Thymus (tissue), 11 donors: ENCODE data around the gene CSRP2. TPM values are rescaled to one million over a fixed set of nuclear protein-coding genes. Genes with fewer than 3 reads are reported as not detected.

ENCODE experiments used
- DNase-seq, 9 donors: peaks; one replicate each; pipeline ENCODE4 v3.0.0-alpha.2; 2013; ENCODE audit warnings: low spot score in 9 of 9, low read depth in 6 of 9, missing footprints in 1 of 9
- H3K27ac ChIP-seq, 2 donors: one replicate each; pipeline ENCODE4 v1.5.1; 2013; ENCODE audit warnings: control low read depth in 1 of 2, low read depth in 1 of 2, low read length in 1 of 2, mild to moderate bottlenecking in 1 of 2, moderate library complexity in 1 of 2
- H3K27me3 ChIP-seq, 2 donors: one replicate each; pipeline ENCODE4 v1.5.1; 2013; ENCODE audit warnings: low read length in 1 of 2; ENCODE audit not compliant: control insufficient read depth in 2 of 2, insufficient read depth in 1 of 2
- H3K36me3 ChIP-seq, 2 donors: one replicate each; pipeline ENCODE4 v1.5.1; 2013; ENCODE audit warnings: low read length in 1 of 2, mild to moderate bottlenecking in 1 of 2, moderate library complexity in 1 of 2; ENCODE audit not compliant: control insufficient read depth in 2 of 2, insufficient read depth in 2 of 2
- H3K4me1 ChIP-seq, 2 donors: one replicate each; pipeline ENCODE4 v1.5.1; 2013; ENCODE audit warnings: low read length in 2 of 2; ENCODE audit not compliant: control insufficient read depth in 2 of 2, insufficient read depth in 2 of 2
- H3K4me3 ChIP-seq, 2 donors: one replicate each; pipeline ENCODE4 v1.5.1; 2013; ENCODE audit warnings: low read length in 2 of 2, control low read depth in 1 of 2, mild to moderate bottlenecking in 1 of 2
- H3K9me3 ChIP-seq, 2 donors: one replicate each; pipeline ENCODE4 v1.5.1; 2013; ENCODE audit warnings: low read length in 1 of 2, mild to moderate bottlenecking in 1 of 2; ENCODE audit not compliant: control insufficient read depth in 2 of 2, insufficient read depth in 1 of 2
- WGBS: extraction: QIAGEN DNeasy Blood & Tissue Kit; methylation state at CpG from one replicate; pipeline ENCODE4 v1.1.7; 2013; 5-methylcytosine and 5-hydroxymethylcytosine counted together
- polyA plus RNA-seq: library from polyadenylated mRNA; stranded (reverse); fragments of 200-250 nt; gene quantifications from one replicate; pipeline ENCODE4 v1.2.3, GENCODE V29; 2013
- total RNA-seq: library from RNA; stranded (reverse); fragments of 120-200 nt; gene quantifications from one replicate; pipeline ENCODE4 v1.2.4, GENCODE V29; 2013
- donor health status: healthy.

The CSRP2 gene
- total and polyA plus RNA-seq, 2 donors: 51.8 to 91.8 TPM

DNA sequence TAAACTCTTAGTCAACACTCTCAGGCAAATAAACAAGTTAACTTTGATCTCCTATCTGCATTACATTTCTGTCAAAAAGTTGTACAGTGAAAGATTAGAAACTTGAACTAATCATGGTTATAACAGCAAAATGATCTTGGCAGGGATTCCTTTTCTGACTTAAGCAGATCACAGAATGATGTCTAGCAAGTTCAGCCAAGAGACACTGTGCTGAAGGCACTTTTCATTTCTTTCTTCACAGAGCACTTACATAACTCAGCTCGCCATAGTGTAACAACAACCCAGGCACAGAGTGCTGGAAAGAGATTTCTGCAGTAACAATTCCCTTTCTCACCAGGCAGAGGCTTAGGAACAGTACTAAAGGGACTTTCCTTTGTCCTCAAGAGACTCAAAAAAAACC is 19.6 kb upstream of the CSRP2 start:
- Histone ChIP-seq H3K4me3 (no peak overlapping the region), H3K27me3 (no peaks in the 10 kb centered on the region), H3K27ac (no peak overlapping the region), H3K4me1 (peaks cover 8 to 11% of the 10 kb centered on the region in 2 donors), H3K9me3 (peaks cover 0 to 6% of the 10 kb centered on the region in 2 donors), H3K36me3 (no peaks in the 10 kb centered on the region)
- 95% methylated on average over 1 of the region's 1 CpG for WGBS
- DNase-seq: no peak

DNA sequence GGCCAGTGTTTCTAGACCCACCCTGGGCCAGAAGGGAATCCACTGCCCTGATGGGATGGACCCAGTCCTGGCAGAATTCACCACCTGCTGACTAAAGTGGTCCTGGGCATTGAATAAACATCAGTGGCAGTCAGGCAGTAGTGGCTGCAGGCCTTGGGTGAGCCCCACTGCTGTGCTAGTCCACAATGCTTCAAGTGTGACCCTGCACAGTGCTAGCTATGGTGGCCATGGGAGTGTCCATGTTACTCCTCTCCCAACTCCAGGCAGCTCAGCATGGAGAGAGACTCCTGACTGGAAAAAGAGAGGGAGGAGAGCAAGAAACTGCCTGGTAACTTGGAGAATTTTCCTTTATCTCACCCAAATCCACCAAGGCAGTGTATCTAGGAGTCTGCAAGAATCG is 17.5 kb upstream of the CSRP2 start:
- Histone ChIP-seq H3K27ac (no peak overlapping the region), H3K4me3 (no peak overlapping the region), H3K36me3 (no peaks in the 10 kb centered on the region), H3K4me1 (peaks cover 2 to 6% of the 10 kb centered on the region in 2 donors), H3K9me3 (peaks cover 0 to 6% of the 10 kb centered on the region in 2 donors), H3K27me3 (no peaks in the 10 kb centered on the region)
- WGBS: 100% methylated on average over 1 of the region's 1 CpG
- DNase-seq: no peak

DNA sequence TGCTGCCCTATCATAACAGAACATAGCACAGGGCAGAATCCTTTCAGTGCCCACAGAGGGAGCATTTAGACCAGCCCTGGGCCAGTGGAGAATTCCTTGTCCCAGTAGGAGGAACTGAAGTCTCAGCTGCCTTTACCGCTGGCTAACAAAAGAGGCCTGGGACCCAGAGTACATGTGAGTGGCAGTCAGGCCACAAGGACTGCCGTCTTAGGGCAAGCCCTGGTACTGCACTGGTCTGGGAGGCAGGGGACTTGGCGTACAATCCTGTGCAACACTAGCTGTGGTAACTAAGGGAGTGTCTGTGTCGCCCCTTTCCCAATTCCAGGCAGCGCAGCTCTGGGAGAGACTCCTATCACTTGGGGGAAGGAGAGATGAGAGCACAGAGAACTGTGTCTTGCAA is 17.0 kb upstream of the CSRP2 start:
- peaks cover 0 to 6% of the 10 kb centered on the region in 2 donors for H3K9me3 ChIP-seq
- H3K27me3 ChIP-seq: no peaks in the 10 kb centered on the region
- DNase-seq: no peak
- no peak overlapping the region for H3K27ac ChIP-seq
- H3K4me1 ChIP-seq: peaks cover 3 to 10% of the 10 kb centered on the region in 2 donors
- 98% methylated on average over 5 of the region's 5 CpGs for WGBS
- no peaks in the 10 kb centered on the region for H3K36me3 ChIP-seq
- H3K4me3 ChIP-seq: no peak overlapping the region

DNA sequence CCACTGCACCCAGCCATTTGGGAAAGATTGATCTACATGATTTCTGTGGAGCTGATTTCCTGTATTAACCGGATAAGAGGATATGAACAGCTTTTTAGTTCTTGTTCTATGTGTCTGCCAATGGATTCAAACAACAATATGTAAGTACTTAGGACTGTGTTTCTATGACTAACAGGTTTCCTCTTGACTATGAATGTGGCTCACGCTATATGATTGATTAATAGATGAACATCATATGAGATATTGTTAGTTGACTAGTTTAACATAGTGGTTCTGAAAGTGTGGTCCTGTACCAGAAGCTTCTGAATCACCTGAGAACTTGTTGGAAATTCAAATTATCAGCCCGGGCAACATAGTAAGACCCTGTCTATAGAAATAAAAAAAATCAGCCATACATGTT is 12.8 kb upstream of the CSRP2 start:
- Histone ChIP-seq H3K4me1 (peaks cover 8 to 24% of the 10 kb centered on the region in 2 donors), H3K27me3 (no peaks in the 10 kb centered on the region)
- WGBS: 96% methylated on average over 3 of the region's 3 CpGs

DNA sequence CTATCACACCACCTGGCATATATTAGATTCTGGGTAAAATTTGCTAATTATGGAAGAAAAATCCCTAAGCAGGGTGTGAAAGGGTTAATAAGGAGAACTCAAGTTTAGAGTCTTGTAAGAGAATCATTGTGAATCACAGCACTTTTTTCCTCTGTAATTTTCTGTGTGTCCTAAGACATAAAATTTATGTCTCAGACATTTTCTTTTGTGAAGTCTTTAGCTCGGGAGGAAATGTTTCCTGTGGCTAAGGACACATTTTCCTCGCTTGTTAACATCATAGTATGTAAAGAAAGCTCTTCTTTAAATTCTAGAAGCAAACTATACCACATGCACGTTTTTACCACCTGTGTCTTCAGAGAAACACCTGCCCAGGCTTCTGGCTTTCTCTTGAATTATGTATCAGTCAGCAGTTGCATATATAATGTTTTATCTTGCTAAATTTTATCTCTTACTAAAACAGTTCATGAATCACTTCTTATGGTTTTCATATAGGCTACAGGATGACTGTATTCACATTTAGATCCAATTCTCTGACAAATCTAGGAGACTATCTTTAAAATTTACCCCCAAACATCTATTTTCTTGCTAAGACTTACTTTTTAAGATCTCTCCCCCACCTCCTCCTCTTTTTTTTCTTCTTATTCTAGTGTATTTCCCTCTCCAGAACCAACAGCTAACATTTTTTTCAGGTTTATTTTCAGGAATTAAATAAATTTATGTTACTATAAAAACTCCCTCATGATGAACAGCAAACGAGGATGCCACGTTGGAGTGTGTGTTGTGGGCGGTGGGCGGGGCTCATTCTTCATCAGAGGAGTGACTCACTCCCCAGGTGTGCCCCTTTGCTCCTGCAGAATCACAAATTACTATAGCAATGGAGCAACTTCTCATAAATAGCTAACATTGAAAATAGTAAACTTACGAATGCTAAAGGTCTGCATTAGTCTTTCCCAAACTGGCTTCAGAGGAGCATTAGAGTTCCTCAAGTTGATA is 11.6 kb upstream of the CSRP2 start:
- Histone ChIP-seq H3K36me3 (no peaks in the 10 kb centered on the region), H3K4me3 (no peak overlapping the region), H3K4me1 (peaks cover 8 to 24% of the 10 kb centered on the region in 2 donors), H3K27me3 (no peaks in the 10 kb centered on the region), H3K27ac (peak overlapping the region; percentile 42 to 80), H3K9me3 (peaks cover 0 to 6% of the 10 kb centered on the region in 2 donors)
- DNase-seq: peak in 5 of 9 donors; percentile 65 to 89 (median 66)
- WGBS: 27% methylated on average over 8 of the region's 8 CpGs

More for the DNA sequence above, 12.8 kb upstream of the CSRP2 start:
- Histone ChIP-seq H3K9me3 (peaks cover 0 to 6% of the 10 kb centered on the region in 2 donors), H3K36me3 (no peaks in the 10 kb centered on the region), H3K27ac (peak overlapping the region in 1 of 2 donors; percentile 80), H3K4me3 (no peak overlapping the region)
- no peak for DNase-seq

DNA sequence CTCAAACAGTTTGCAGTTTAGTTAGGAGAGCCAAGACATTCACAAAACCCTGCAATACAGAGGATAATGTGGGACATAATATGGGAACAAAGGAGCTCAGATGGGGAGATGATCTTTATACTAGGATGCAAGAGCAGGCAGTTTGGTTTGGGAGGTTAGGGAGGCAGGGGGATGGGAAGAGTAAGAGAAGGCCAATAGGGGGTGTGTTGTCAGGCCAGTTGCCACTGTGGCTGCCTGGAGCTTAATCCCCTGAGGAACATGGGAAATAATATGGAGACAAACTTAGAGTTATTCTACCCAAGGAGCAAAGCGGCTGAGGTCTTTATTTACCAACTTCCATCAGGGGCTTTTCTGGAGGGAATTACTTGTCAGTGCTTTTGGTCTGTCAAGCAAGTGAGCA is 10.0 kb upstream of the CSRP2 start:
- Histone ChIP-seq H3K36me3 (no peaks in the 10 kb centered on the region), H3K4me1 (peaks cover 8 to 24% of the 10 kb centered on the region in 2 donors), H3K4me3 (no peak overlapping the region), H3K27me3 (no peaks in the 10 kb centered on the region), H3K9me3 (no peaks in the 10 kb centered on the region), H3K27ac (no peak overlapping the region)
- WGBS: 94% methylated on average over 1 of the region's 1 CpG
- DNase-seq: no peak

DNA sequence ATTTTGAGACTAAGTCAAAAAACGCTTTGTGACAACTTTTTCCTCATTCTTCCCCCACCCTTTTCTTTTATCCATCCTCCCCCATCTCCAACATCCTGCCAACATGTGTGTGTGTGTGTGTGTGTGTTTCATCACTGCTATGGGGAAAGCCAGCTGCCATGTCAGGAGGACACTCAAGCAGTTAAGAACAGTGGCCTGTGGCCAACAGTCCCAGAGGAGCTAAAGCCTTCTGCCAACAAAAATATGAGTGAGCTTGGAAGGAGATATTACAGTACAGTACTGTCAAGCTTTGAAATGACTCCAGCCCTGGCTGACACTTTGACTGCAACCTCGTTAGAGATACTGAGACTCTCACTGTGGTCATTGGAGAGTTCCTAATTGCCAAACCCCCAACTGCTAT is 5.0 kb upstream of the CSRP2 start:
- peaks cover 0 to 12% of the 10 kb centered on the region in 2 donors for H3K4me1 ChIP-seq
- H3K36me3 ChIP-seq: no peaks in the 10 kb centered on the region
- H3K27me3 ChIP-seq: peaks cover 0 to 18% of the 10 kb centered on the region in 2 donors
- no peak overlapping the region for H3K27ac ChIP-seq
- no peaks in the 10 kb centered on the region for H3K9me3 ChIP-seq
- H3K4me3 ChIP-seq: no peak overlapping the region
- WGBS: 89% methylated on average over 2 of the region's 2 CpGs
- no peak for DNase-seq

DNA sequence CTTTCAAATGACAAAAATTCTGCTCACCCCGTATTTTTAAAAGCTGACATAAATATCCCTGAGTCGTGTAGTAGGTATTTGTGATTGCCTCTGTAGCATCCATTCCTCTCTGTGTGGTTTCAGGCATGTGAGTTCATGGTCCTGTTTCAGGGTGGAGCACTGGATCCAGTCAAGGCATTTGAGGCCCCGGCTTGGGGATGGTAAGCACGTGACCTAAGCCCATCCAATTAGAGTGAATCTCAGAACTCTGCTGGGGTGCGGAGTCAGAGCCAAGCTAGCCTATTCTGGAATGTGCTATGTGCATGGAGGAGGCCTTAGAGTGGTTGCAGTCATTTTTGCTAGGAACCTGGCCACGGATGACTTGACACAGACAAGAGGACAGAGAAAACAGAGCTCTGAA is 4.3 kb upstream of the CSRP2 start:
- 96% methylated on average over 6 of the region's 6 CpGs for WGBS
- H3K9me3 ChIP-seq: no peaks in the 10 kb centered on the region
- no peak for DNase-seq

DNA sequence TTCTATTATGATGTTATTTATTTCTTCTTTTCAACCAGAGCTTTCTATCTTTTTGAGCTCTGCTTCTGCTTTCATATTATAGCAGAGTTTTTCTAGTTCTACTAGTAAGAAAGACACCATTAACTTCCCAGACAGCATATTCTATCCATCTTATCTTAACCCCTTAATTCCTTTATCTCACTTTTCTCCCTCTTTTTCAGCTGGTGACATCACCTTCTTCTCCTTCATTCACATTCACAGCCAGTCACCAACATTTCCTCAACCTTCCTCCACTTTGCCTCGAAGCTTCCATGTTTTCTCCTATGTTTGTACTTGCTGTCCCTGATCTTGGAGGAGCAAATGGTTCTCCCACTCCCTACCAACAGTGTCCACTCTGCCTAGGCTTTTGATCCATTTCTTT is 3.5 kb upstream of the CSRP2 start:
- no peak for DNase-seq
- no peaks in the 10 kb centered on the region for H3K36me3 ChIP-seq
- no peaks in the 10 kb centered on the region for H3K9me3 ChIP-seq
- H3K27me3 ChIP-seq: peaks cover 9 to 31% of the 10 kb centered on the region in 2 donors
- H3K4me3 ChIP-seq: no peak overlapping the region
- no peak overlapping the region for H3K27ac ChIP-seq
- WGBS: 95% methylated on average over 1 of the region's 1 CpG
- peaks cover 7 to 19% of the 10 kb centered on the region in 2 donors for H3K4me1 ChIP-seq

More for the DNA sequence above, 4.3 kb upstream of the CSRP2 start:
- Histone ChIP-seq H3K27ac (no peak overlapping the region), H3K27me3 (peaks cover 5 to 25% of the 10 kb centered on the region in 2 donors), H3K4me1 (peaks cover 4 to 16% of the 10 kb centered on the region in 2 donors), H3K4me3 (no peak overlapping the region), H3K36me3 (no peaks in the 10 kb centered on the region)
